Natural killer cell (primary cell): ENCODE data around the gene PPP1R12B. TPM values are rescaled to one million over a fixed set of nuclear protein-coding genes. Genes with fewer than 3 reads are reported as not detected.

Experiments
- ATAC-seq, 3 donors: fragments of 150-1000 bp in 2 of 3; fragments of 200-7000 bp in 1 of 3; cut with Tn5 transposase; 1 replicate in 1 of 3; 2 replicates in 2 of 3; pipeline ENCODE4 v1.10.0; 2021; ENCODE audit warnings: mild to moderate bottlenecking in 2 of 3, moderate library complexity in 2 of 3
- DNase-seq, 2 donors: peaks; one replicate each; pipeline versions ENCODE4 v3.0.0 to v3.0.0-alpha.2; 2013 to 2021; ENCODE audit warnings: mixed read lengths in 1 of 2
- H3K27ac ChIP-seq: one replicate; pipeline ENCODE4 v1.5.1; 2013; ENCODE audit warnings: mild to moderate bottlenecking, low read length
- H3K27me3 ChIP-seq: one replicate; pipeline ENCODE4 v1.6.1; 2013; ENCODE audit warnings: low read length; ENCODE audit not compliant: control insufficient read depth, insufficient read depth
- H3K36me3 ChIP-seq: one replicate; pipeline ENCODE4 v1.6.1; 2013; ENCODE audit warnings: low read length; ENCODE audit not compliant: control insufficient read depth, insufficient read depth
- H3K4me1 ChIP-seq: one replicate; pipeline ENCODE4 v1.6.1; 2013; ENCODE audit warnings: low read length; ENCODE audit not compliant: control insufficient read depth, insufficient read depth
- H3K4me3 ChIP-seq: one replicate; pipeline ENCODE4 v1.5.1; 2013; ENCODE audit warnings: low read length
- H3K9me3 ChIP-seq: one replicate; pipeline ENCODE4 v1.6.1; 2013; ENCODE audit warnings: low read length; ENCODE audit not compliant: control insufficient read depth, insufficient read depth
- H3K27ac Mint-ChIP-seq, 2 donors: one replicate each; pipeline ENCODE4 v1.8.0; 2022; ENCODE audit warnings: mild to moderate bottlenecking in 2 of 2, mixed read lengths in 2 of 2, moderate library complexity in 1 of 2
- H3K27me3 Mint-ChIP-seq, 2 donors: one replicate each; pipeline ENCODE4 v1.8.0; 2022; ENCODE audit warnings: low read depth in 2 of 2, mixed read lengths in 2 of 2
- H3K36me3 Mint-ChIP-seq: one replicate; pipeline ENCODE4 v1.8.0; 2022; ENCODE audit warnings: mixed read lengths
- H3K4me1 Mint-ChIP-seq, 2 donors: one replicate each; pipeline ENCODE4 v1.8.0; 2022; ENCODE audit warnings: mixed read lengths in 2 of 2
- H3K4me3 Mint-ChIP-seq: one replicate; pipeline ENCODE4 v1.8.0; 2022; ENCODE audit warnings: mild to moderate bottlenecking, moderate library complexity, mixed read lengths
- H3K9me3 Mint-ChIP-seq, 2 donors: one replicate each; pipeline ENCODE4 v1.8.0; 2022; ENCODE audit warnings: mixed read lengths in 2 of 2
- WGBS: methylation state at CpG from one replicate; pipeline ENCODE4 v1.1.7; 2013; ENCODE audit warnings: missing lambda C conversion rate; ENCODE audit not compliant: insufficient coverage; 5-methylcytosine and 5-hydroxymethylcytosine counted together
- intact Hi-C: fragments of 100-400 bp; cut with micrococcal nuclease; formaldehyde crosslinking; loops from one replicate; pipeline ENCODE4 v1.14.2; 2022
- total RNA-seq, 4 donors: library from RNA; stranded (reverse); fragments of 120-200 nt in 1 of 4; gene quantifications; one replicate each; pipeline versions ENCODE4 v1.2.3 to v1.2.4, GENCODE V29; 2013 to 2022
- TF ChIP-seq, protein P1 (sequence below): fragments of 200-600 bp; IDR thresholded peaks from one replicate; pipeline ENCODE4 v1.8.0; 2022; ENCODE audit warnings: antibody characterized with exemption

Gene PPP1R12B
- total RNA-seq, 3 donors from 2014 or later (not counting 1 experiment from before 2014, with no cell fraction given), result 27.8 to 47.5 (median 46.5) TPM

DNA sequence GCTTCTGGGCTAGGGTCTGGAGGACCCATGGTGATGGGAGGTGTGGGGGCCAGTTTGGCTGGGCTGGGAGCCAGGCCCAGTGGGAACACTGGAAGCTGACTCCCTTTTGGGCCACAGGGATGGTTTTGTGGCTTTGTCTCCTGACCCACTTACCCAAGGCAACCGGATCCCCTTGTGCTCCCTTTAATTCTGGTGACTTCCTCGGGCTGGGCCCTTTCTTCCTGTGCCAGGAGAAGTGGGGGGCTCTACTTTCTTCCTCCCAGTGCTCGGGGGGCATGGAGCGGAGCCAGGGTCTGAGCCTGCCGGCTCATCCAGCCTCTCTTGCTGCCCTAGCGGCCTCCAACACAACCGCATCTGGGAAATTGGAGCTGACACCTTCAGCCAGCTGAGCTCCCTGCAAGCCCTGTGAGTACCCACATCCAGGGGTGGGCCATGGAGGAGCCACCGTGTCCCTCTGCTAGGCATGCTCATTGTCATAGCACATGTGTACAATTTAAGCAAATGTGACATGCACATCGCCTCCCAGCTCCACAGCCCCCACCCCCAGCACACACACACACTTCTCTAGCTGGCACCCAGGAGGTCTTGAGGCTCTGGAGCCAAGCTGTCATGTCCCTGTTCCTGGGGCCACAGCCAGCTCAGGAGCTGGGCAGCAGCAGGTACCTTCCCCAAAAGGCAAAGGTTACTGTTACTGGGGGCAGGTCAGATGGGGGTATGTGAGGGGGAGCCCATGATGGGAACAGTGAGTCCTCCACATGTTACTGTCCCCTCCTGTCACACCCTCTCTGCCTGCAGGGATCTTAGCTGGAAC, 41.8 kb upstream of the PPP1R12B start:
- Mint-ChIP-seq H3K4me3 (no peak overlapping the region), H3K27me3 (no peaks in the 10 kb centered on the region), H3K4me1 (peaks cover 0 to 8% of the 10 kb centered on the region in 2 donors), H3K9me3 (no peaks in the 10 kb centered on the region), H3K36me3 (no peaks in the 10 kb centered on the region), H3K27ac (no peak overlapping the region)
- intact Hi-C loops, result no loop called here
- WGBS, result 90% methylated on average over 9 of the region's 9 CpGs
- Histone ChIP-seq H3K4me3 (no peak overlapping the region), H3K27me3 (no peaks in the 10 kb centered on the region), H3K4me1 (no peaks in the 10 kb centered on the region), H3K27ac (no peak overlapping the region), H3K36me3 (no peaks in the 10 kb centered on the region), H3K9me3 (no peaks in the 10 kb centered on the region)
- DNase-seq (no peak), ATAC-seq (no peak)
- TF ChIP-seq, protein P1, sequence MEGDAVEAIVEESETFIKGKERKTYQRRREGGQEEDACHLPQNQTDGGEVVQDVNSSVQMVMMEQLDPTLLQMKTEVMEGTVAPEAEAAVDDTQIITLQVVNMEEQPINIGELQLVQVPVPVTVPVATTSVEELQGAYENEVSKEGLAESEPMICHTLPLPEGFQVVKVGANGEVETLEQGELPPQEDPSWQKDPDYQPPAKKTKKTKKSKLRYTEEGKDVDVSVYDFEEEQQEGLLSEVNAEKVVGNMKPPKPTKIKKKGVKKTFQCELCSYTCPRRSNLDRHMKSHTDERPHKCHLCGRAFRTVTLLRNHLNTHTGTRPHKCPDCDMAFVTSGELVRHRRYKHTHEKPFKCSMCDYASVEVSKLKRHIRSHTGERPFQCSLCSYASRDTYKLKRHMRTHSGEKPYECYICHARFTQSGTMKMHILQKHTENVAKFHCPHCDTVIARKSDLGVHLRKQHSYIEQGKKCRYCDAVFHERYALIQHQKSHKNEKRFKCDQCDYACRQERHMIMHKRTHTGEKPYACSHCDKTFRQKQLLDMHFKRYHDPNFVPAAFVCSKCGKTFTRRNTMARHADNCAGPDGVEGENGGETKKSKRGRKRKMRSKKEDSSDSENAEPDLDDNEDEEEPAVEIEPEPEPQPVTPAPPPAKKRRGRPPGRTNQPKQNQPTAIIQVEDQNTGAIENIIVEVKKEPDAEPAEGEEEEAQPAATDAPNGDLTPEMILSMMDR, result no peak

DNA sequence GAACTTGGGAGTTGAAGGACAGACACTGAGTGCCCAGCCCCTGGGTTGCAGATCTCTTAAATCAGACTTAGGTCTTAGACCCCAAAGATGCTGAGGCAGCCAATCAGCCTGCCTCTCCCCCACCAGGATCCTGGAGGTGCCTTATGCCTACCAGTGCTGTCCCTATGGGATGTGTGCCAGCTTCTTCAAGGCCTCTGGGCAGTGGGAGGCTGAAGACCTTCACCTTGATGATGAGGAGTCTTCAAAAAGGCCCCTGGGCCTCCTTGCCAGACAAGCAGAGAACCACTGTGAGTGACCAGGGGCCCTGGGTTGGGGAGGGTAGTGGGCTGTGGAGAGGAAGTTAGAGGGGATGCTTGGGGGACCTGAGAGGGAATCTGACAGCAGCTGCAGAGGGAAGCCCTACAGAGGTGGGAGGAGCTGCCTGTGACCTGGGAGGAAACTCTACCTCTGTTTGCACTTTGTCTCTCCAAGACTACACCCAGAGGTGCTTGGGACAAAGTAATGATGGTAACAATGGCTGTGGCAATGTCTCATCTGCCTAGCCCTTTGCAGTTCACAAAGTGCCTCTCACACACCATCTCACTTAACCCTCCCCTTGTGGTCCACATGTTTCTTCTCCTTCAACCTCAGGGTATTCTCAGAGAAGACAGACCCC, 38.3 kb upstream of the PPP1R12B start:
- no peak for DNase-seq
- intact Hi-C loops, result no loop called here
- Histone ChIP-seq H3K9me3 (no peaks in the 10 kb centered on the region), H3K27me3 (no peaks in the 10 kb centered on the region), H3K4me1 (no peaks in the 10 kb centered on the region), H3K4me3 (no peak overlapping the region), H3K27ac (no peak overlapping the region), H3K36me3 (no peaks in the 10 kb centered on the region)
- Mint-ChIP-seq H3K4me1 (peaks cover 0 to 10% of the 10 kb centered on the region in 2 donors), H3K9me3 (no peaks in the 10 kb centered on the region), H3K4me3 (no peak overlapping the region), H3K27me3 (no peaks in the 10 kb centered on the region), H3K36me3 (no peaks in the 10 kb centered on the region), H3K27ac (peak overlapping the region in 1 of 2 donors; percentile 67)
- TF ChIP-seq, protein P1, result no peak
- ATAC-seq, result no peak

- Mint-ChIP-seq H3K27me3 (no peaks in the 10 kb centered on the region), H3K36me3 (no peaks in the 10 kb centered on the region)
- intact Hi-C loops, result no loop called here
These were observed 37.8 kb upstream of the PPP1R12B start for GRCh38 chr1:202310746-202311145.

More at GRCh38 chr1:202310746-202311145, 37.8 kb upstream of the PPP1R12B start:
- no peak for ATAC-seq
- H3K9me3 ChIP-seq, result no peaks in the 10 kb centered on the region
- H3K27ac Mint-ChIP-seq, result peak overlapping the region in 1 of 2 donors; percentile 67
- H3K4me3 ChIP-seq, result no peak overlapping the region
- no peaks in the 10 kb centered on the region for H3K9me3 Mint-ChIP-seq
- no peaks in the 10 kb centered on the region for H3K36me3 ChIP-seq
- H3K4me1 ChIP-seq, result no peaks in the 10 kb centered on the region
- H3K4me3 Mint-ChIP-seq, result no peak overlapping the region
- 95% methylated on average over 2 of the region's 3 CpGs for WGBS
- H3K4me1 Mint-ChIP-seq, result peaks cover 0 to 14% of the 10 kb centered on the region in 2 donors
- H3K27ac ChIP-seq, result no peak overlapping the region
- no peak for DNase-seq
- no peaks in the 10 kb centered on the region for H3K27me3 ChIP-seq
- TF ChIP-seq, protein P1, result no peak
